ENCODE measurements around the gene CNIH1.
"Not testable (repeated sequence)": the region's sequence is repeated elsewhere in the genome, so short reads cannot be mapped to it uniquely, and the experiment has no call there.

Gene CNIH1

GRCh38 chr14:54455363-54455762, 14.2 kb upstream of the CNIH1 start:
- ATAC-seq (replicated peaks), result no peak
- Mint-ChIP-seq H3K27me3 (no peaks in the 10 kb centered on the region), H3K4me1 (peaks cover 8 to 29% of the 10 kb centered on the region in 2 donors), H3K27ac (peak overlapping the region; percentile 37), H3K9me3 (peaks cover 13 to 16% of the 10 kb centered on the region in 2 donors), H3K36me3 (peaks cover 8 to 18% of the 10 kb centered on the region in 2 donors), H3K4me3 (no peak overlapping the region)
- no peak for DNase-seq

- H3K9me3 Mint-ChIP-seq; H3K36me3 Mint-ChIP-seq; H3K4me3 Mint-ChIP-seq; H3K27me3 Mint-ChIP-seq; DNase-seq; H3K27ac Mint-ChIP-seq; ATAC-seq (replicated peaks): not testable (repeated sequence)
- H3K4me1 Mint-ChIP-seq, result peaks cover 8 to 32% of the 10 kb centered on the region in 2 donors
Observed at GRCh38 chr14:54453990-54454389, 12.8 kb upstream of the CNIH1 start.

- ATAC-seq (replicated peaks) (no peak), DNase-seq (no peak)
- Mint-ChIP-seq H3K36me3 (no peaks in the 10 kb centered on the region), H3K4me3 (no peak overlapping the region), H3K27me3 (peaks cover 8 to 10% of the 10 kb centered on the region in 2 donors), H3K4me1 (peaks cover 8 to 31% of the 10 kb centered on the region in 2 donors), H3K27ac (no peak overlapping the region), H3K9me3 (peaks cover under 1 to 4% of the 10 kb centered on the region in 2 donors)
Observed at GRCh38 chr14:54453252-54453651, 12.1 kb upstream of the CNIH1 start.

- ATAC-seq (replicated peaks) (no peak), DNase-seq (no peak)
- Mint-ChIP-seq H3K9me3 (peaks cover 0 to 3% of the 10 kb centered on the region in 2 donors), H3K36me3 (no peaks in the 10 kb centered on the region), H3K27me3 (peaks cover 8 to 10% of the 10 kb centered on the region in 2 donors), H3K4me3 (no peak overlapping the region), H3K4me1 (peaks cover 8 to 30% of the 10 kb centered on the region in 2 donors), H3K27ac (no peak overlapping the region)
Observed at GRCh38 chr14:54451961-54452360, 10.8 kb upstream of the CNIH1 start.

GRCh38 chr14:54451121-54451601, 10.0 kb upstream of the CNIH1 start:
- H3K27me3 Mint-ChIP-seq, result peaks cover 12% of the 10 kb centered on the region in 2 donors
- H3K4me3 Mint-ChIP-seq, result no peak overlapping the region
- H3K4me1 Mint-ChIP-seq, result peaks cover 8 to 30% of the 10 kb centered on the region in 2 donors
- DNase-seq (no peak), ATAC-seq (replicated peaks) (no peak)
- peak overlapping the region; percentile 11 for H3K27ac Mint-ChIP-seq
- H3K36me3 Mint-ChIP-seq, result no peaks in the 10 kb centered on the region
- H3K9me3 Mint-ChIP-seq, result peaks cover 0 to 3% of the 10 kb centered on the region in 2 donors

- Mint-ChIP-seq H3K4me1 (peaks cover 8 to 30% of the 10 kb centered on the region in 2 donors), H3K36me3 (no peaks in the 10 kb centered on the region), H3K4me3 (peak overlapping the region; percentile 12 to 42), H3K27me3 (peaks cover 16 to 18% of the 10 kb centered on the region in 2 donors), H3K27ac (peak overlapping the region; percentile 11), H3K9me3 (peaks cover 0 to 3% of the 10 kb centered on the region in 2 donors)
- ATAC-seq (replicated peaks), result peak; percentile 98
- peak; percentile 62 for DNase-seq
Observed at GRCh38 chr14:54450535-54450934, 9.4 kb upstream of the CNIH1 start.

- no peak for ATAC-seq (replicated peaks)
- no peak for DNase-seq
- no peak overlapping the region for H3K27ac Mint-ChIP-seq
- no peak overlapping the region for H3K4me3 Mint-ChIP-seq
- peaks cover 8 to 24% of the 10 kb centered on the region in 2 donors for H3K4me1 Mint-ChIP-seq
- peaks cover 0 to 3% of the 10 kb centered on the region in 2 donors for H3K9me3 Mint-ChIP-seq
- H3K36me3 Mint-ChIP-seq, result no peaks in the 10 kb centered on the region
- peaks cover 16 to 18% of the 10 kb centered on the region in 2 donors for H3K27me3 Mint-ChIP-seq
Observed at GRCh38 chr14:54447231-54447692, 6.1 kb upstream of the CNIH1 start.

GRCh38 chr14:54446161-54446693, 5.1 kb upstream of the CNIH1 start:
- Mint-ChIP-seq H3K9me3 (peaks cover 0 to 3% of the 10 kb centered on the region in 2 donors), H3K4me3 (no peak overlapping the region), H3K27me3 (peaks cover 16 to 18% of the 10 kb centered on the region in 2 donors), H3K4me1 (peaks cover 13 to 27% of the 10 kb centered on the region in 2 donors), H3K36me3 (no peaks in the 10 kb centered on the region), H3K27ac (no peak overlapping the region)
- DNase-seq (no peak), ATAC-seq (replicated peaks) (no peak)

- Mint-ChIP-seq H3K9me3 (no peaks in the 10 kb centered on the region), H3K4me3 (no peak overlapping the region), H3K27ac (no peak overlapping the region), H3K4me1 (peaks cover 7 to 29% of the 10 kb centered on the region in 2 donors), H3K27me3 (peaks cover 16 to 18% of the 10 kb centered on the region in 2 donors), H3K36me3 (peaks cover 0 to 2% of the 10 kb centered on the region in 2 donors)
- ATAC-seq (replicated peaks) (no peak), DNase-seq (no peak)
Observed at GRCh38 chr14:54444681-54445080, 3.5 kb upstream of the CNIH1 start.

GRCh38 chr14:54443981-54444380, 2.8 kb upstream of the CNIH1 start:
- H3K27ac Mint-ChIP-seq, result no peak overlapping the region
- H3K27me3 Mint-ChIP-seq, result peaks cover 13 to 15% of the 10 kb centered on the region in 2 donors
- H3K9me3 Mint-ChIP-seq, result no peaks in the 10 kb centered on the region
- ATAC-seq (replicated peaks) (no peak), DNase-seq (no peak)
- H3K36me3 Mint-ChIP-seq, result peaks cover 3 to 4% of the 10 kb centered on the region in 2 donors
- peaks cover 10 to 33% of the 10 kb centered on the region in 2 donors for H3K4me1 Mint-ChIP-seq
- H3K4me3 Mint-ChIP-seq, result no peak overlapping the region

- H3K36me3 Mint-ChIP-seq, H3K27ac Mint-ChIP-seq: not testable (repeated sequence)
- H3K4me1 Mint-ChIP-seq, result peaks cover 12 to 33% of the 10 kb centered on the region in 2 donors
Observed at GRCh38 chr14:54442961-54443360, 1.8 kb upstream of the CNIH1 start.

GRCh38 chr14:54440476-54440872, 700 bp downstream of the CNIH1 start:
- no peak for DNase-seq
- Mint-ChIP-seq H3K4me3 (peak overlapping the region; percentile 89), H3K27ac (peak overlapping the region; percentile 78), H3K4me1 (peaks cover 21 to 56% of the 10 kb centered on the region in 2 donors), H3K9me3 (no peaks in the 10 kb centered on the region), H3K36me3 (peaks cover 11 to 13% of the 10 kb centered on the region in 2 donors), H3K27me3 (no peaks in the 10 kb centered on the region)
- no peak for ATAC-seq (replicated peaks)

More at GRCh38 chr14:54442961-54443360, 1.8 kb upstream of the CNIH1 start:
- DNase-seq; H3K27me3 Mint-ChIP-seq; H3K4me3 Mint-ChIP-seq; H3K9me3 Mint-ChIP-seq; ATAC-seq (replicated peaks): not testable (repeated sequence)

GRCh38 chr14:54440037-54440436, 1.1 kb downstream of the CNIH1 start:
- Mint-ChIP-seq H3K27me3 (no peaks in the 10 kb centered on the region), H3K9me3 (no peaks in the 10 kb centered on the region), H3K4me3 (peak overlapping the region; percentile 89), H3K36me3 (peaks cover 16 to 18% of the 10 kb centered on the region in 2 donors), H3K27ac (no peak overlapping the region), H3K4me1 (peaks cover 25 to 60% of the 10 kb centered on the region in 2 donors)
- DNase-seq (no peak), ATAC-seq (replicated peaks) (no peak)

- H3K9me3 Mint-ChIP-seq, result no peaks in the 10 kb centered on the region
- DNase-seq, result no peak
- no peak for ATAC-seq (replicated peaks)
- H3K27ac Mint-ChIP-seq, result no peak overlapping the region
- H3K4me1 Mint-ChIP-seq, result peaks cover 29 to 72% of the 10 kb centered on the region in 2 donors
- peak overlapping the region in 1 of 2 donors; percentile 10 for H3K4me3 Mint-ChIP-seq
- no peaks in the 10 kb centered on the region for H3K27me3 Mint-ChIP-seq
- peaks cover 21 to 27% of the 10 kb centered on the region in 2 donors for H3K36me3 Mint-ChIP-seq
Observed at GRCh38 chr14:54438703-54439102, 2.5 kb downstream of the CNIH1 start.

GRCh38 chr14:54437954-54438353, 3.2 kb downstream of the CNIH1 start:
- peaks cover 29 to 79% of the 10 kb centered on the region in 2 donors for H3K4me1 Mint-ChIP-seq
- H3K9me3 Mint-ChIP-seq; H3K27me3 Mint-ChIP-seq; H3K4me3 Mint-ChIP-seq; H3K27ac Mint-ChIP-seq; DNase-seq; ATAC-seq (replicated peaks): not testable (repeated sequence)
- peaks cover 21 to 28% of the 10 kb centered on the region in 2 donors for H3K36me3 Mint-ChIP-seq
